ENCODE data around the gene SHMT2.

Gene SHMT2

GRCh38 chr12:57215668-57216013, 13.9 kb upstream of the SHMT2 start:
- no peak for DNase-seq

DNA sequence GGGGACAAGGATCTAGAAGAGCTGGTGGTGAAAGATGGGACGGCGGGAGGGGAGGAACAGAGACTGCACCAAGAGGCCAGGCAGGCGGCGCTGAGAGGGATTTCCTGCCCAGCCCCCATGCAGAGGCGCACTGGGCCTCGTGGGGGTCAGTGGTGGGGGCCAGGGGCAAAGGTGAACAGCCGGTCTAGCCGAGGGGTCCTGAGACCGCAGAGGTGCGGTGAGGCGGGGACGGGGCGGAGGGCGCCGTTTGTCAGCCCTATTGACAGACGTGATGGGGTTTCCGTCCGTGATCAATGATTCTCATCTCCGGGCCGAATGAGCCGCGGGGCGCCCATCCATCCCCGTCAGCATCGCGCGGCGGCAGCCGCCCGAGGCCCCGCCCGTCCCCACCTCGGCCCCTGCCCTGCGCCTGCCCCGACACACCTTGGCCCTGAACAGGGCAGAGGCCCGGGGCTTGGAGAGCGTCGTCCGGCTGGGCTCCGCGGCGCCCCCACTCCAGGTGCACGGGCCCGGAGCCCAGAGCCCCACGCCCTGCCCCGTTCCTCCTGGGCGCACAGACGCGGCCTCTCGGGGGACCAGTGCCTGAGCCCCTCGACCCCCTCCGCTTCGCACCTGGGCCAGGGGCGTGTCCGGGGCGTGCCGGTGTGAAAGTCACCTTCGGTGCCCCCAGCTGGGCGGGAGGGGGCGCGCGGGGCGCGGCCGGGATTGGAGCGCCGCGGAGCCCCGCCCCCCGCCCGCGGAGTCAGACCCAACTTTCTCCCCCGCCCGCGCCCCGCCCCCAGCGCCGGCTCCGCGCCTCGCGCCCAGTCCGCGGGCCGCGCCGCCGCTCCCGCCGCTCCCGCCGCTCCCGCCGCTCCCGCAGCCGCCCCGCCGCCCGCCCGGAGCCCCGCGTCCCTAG, 13.2 kb upstream of the SHMT2 start, which contains the start of gene NXPH4:
TSS of gene NXPH4 (plus strand) at position 781 of the 898 bp plus-strand sequence. CDS start 176 bp downstream, outside the sequence.
- DNase-seq, result no peak

DNA sequence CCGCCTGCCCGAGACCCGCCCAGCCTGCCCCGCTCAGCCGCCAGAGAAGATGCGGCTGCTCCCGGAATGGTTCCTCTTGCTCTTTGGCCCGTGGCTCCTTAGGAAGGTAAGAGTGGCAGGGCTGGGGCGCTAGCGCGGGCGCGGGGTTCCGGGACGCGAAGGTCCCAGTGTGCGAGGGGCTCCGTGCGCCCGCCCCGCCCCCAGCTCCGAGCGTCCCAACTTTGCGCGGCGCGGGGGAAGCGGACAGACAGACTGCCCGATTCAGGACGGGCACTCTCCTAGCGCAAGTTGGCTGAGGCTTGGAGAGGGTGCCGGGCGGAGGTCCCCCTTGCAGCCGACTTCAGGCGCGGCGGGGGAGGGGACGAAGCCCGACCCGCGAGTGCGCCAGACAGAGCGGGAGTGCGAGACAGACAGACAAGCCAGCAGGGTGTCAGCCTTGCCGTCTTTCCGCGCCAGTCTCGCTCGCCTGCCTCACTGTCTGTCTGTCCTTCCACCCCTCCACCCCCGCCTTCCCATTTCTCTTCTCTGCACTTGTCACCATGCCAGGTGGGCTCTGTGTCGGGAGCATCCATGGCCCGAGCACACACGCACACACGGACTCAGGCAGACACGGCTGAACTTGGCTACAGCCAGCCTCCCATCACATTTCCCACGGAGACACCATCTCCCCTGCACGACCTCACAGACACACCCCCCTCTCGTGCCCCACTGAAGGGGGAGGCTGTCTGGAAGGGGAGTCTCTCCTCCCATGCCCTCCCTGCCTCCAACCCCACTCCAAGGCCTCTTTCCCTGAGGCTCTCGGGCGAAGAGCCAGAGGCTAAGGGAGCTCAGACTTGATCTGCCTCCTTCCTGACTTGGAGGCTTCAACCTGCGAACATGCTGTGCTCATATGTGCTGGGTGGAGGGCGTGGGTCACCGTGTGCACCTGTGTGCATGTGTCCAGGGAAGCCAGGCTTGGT, 12.3 kb upstream of the SHMT2 start:
- DNase-seq, result no peak

- no peak for DNase-seq
These were observed 11.3 kb upstream of the SHMT2 start for GRCh38 chr12:57218030-57218853.

DNA sequence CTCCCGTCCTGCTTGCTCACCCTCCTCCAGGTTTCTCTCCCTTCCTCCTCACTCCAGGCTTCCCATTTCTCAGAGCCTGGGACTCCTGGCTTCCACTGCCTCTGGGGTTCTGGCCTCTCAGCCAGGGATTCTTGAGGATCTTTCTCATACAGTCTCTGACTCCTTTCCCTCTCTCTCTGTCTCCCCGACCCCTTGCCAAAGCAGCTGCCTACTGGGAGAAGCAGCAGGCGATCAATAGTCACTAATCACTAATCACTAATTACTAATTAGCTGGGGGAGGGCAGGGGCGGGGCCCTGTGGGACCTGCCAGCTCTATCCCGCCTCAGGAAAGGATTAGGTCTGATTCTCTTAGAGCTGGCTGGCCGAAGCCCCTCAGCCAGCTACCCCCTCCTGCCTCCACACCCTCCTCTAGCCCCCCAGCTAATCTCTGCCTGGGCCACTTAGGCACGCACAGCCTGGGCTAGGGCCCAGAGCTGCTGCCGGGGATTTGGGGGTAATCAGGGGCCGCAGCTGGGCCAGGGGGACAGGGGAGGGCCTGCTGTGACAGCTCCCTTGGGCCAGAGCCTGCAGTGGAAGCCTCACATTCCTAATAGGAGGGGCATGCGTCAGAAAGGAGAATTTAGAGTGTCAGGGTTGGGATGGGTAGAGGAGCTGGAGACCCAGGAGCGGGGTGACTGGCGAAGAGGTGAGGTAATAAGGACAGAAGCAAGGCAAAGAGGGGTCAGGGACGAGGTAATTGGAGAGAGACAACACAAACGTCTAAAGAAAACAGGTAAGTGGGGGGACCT, 10.1 kb upstream of the SHMT2 start:
- DNase-seq, result no peak

GRCh38 chr12:57219993-57220754, 9.3 kb upstream of the SHMT2 start:
- no peak for DNase-seq

GRCh38 chr12:57220770-57221168, 8.7 kb upstream of the SHMT2 start:
- DNase-seq, result no peak

DNA sequence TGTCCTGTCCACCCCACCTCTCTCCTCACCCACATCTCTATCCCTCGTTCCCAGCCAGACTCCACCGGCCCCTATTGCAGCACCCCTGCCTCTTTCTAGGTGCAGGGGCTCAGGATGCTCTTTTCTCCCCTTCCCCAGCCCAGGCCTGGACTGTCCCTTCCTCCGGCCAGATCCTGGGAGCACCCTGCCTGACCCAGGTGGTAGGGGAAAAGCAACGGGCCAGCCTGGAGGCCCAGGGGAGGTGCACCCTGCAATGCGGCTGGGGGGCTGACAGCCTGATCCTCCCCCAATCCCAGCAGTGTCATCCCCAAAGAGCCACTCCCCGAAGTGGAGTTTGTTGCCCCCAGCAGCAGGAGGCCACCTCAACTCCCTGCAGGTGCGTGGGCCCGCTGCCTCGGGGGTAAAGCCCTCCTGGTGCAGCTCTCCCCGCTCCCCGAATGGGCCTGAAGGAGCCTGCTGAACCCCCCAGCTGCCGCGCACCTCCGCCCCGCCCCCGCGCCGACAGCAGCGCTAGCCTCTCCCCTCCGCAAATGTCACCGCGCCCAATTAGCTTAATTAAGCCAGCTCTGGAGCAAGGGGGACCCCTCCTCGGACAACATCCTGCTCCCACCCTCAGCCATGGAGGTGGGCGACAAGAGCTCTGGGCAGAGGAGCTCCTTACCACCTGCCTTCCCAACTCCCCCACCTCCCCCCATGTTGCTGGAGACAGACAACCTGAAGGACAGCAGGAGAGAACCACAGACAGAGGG, 8.2 kb upstream of the SHMT2 start:
- no peak for DNase-seq

- no peak for DNase-seq
These were observed 7.0 kb upstream of the SHMT2 start for GRCh38 chr12:57222286-57223190.

DNA sequence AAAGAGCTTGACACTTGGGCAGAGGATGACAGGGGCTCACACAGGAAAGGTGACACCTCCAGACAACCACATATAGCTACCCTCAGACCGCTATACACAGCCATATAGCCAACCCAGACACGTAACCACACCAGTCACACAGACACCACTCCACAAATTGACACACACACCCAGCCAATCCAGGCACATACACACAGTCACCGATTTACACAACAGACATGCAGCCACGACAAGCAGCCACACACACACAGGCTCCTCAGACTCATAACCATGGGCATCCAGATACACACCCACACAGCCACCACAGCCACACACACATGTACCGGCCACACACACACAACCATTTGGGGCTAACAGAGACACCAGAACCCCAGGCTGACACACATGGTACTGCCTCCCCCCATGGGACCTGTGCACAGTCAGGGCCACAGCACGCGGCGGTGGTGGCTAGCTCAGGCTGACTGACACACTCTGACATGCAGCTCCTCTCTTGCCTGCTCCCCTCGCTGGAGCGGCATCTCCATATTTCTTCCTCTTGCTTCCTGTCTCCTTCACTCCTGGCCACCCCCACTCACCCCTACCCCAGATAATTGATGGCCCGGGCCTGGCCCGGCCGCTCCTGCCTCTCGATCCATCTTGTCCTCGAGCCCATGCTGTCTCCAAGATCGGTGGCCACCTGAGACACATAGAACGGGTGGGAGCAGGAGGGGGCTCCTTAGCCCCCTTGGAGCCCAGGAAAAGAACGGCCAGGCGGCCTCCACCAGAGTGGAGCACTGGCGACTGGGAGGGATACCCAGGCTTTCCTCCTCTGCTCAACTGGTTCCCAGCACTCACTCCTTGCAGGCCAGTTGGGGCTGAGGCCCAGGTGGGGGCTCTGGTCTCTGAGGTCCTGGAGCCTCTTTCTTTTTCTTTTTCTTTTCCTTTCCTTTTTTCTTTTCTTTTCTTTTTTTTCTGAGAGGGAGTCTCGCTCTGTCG, 6.0 kb upstream of the SHMT2 start:
- no peak for DNase-seq

GRCh38 chr12:57224278-57224972, 5.1 kb upstream of the SHMT2 start:
- DNase-seq, result no peak

DNA sequence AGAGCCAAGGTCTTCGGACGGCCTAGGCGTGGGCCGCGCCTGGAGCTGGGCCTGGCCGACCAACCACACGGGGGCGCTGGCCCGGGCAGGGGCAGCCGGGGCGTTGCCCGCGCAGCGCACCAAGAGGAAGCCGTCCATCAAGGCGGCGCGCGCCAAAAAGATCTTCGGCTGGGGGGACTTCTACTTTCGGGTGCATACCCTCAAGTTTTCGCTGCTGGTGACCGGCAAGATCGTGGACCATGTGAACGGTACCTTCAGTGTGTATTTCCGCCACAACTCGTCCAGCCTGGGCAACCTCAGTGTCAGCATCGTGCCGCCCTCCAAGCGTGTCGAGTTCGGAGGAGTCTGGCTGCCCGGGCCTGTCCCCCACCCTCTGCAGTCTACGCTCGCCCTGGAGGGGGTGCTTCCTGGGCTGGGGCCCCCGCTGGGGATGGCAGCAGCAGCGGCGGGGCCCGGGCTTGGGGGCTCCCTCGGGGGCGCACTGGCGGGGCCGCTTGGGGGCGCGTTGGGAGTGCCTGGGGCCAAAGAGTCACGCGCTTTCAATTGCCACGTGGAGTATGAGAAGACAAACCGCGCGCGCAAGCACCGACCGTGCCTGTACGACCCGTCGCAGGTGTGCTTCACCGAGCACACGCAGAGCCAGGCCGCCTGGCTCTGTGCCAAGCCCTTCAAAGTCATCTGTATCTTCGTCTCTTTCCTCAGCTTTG, 4.4 kb upstream of the SHMT2 start:
- DNase-seq, result no peak

- DNase-seq, result no peak
These were observed 3.8 kb upstream of the SHMT2 start for GRCh38 chr12:57225680-57226210.

DNA sequence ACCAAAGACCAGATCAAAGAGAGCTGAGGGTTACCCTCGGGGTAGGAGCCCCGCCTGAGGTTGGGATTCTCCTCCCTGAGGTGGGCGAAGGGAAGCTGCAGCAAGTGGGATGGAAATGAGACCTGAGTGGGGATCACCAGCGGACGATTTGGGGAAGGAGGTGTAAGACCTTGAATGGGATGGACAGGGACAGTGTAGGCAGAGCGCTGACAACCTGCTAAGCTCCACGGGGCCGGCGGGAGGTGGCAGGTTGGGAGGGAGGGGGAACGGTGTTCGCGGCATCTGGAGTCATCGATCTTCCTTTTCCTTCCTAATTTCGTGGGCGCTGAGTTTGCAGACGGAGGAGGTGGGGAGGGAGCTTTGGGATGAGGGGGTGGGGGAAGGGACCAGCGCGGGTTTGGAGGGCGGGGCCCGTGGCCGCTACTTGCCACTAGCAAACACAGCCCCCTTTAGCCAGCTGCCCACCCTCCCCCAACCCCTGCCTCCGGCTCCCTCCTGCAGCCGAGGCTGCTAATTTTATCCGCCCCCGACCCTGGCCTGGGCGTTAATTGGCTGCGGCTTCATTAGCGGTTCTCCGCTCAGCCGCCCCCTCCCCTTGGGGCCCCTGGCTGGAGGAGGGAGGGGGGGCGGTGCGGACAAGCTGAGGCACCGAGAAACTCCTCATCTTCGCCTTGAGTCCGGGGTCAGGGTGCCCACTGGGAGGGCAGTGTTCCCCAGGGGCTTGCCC, 2.8 kb upstream of the SHMT2 start:
- no peak for DNase-seq

DNA sequence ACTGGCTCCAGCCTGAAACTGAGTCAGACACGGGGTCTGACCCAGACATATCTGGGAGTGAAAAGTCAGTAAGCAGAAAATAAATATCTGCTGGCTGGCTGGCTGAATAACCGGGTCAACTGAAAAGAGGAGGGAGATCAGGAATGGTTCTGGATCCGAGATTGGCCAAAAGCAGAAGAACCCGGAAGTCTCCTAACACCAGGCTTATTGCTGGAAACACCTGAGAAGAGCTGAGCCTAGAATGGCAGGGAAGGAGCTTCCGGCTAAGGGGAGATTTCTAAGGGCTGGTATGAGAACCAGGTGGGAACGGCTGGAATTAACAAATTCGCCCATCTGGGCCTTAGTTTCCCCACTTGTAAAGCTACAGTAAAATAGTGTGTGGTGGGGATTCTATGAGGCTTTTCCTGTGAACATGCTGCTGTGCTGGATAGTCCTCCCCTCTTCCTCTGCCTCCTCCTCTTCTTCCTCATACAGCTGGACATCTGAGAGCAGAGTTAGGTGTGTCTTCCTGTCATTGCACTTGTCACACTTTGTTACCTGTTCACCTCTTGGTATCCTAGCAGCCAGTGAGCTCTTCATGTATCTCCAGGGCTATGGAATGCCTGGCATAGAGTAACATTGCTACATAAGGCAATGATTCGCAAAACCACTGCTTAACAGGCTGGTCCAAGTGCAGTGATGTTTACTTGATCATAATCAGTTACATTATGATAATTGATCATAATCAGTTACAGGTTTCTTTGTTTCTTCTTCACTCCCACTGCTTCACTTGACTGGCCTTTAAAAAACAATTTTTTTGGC, 2.0 kb upstream of the SHMT2 start:
- DNase-seq, result no peak
